HG03442 (cell line): Measurements from ENCODE around the gene SRF.
A peak's percentile ranks its signal among the peaks of the same experiment; 100 is the strongest.

ENCODE experiments used
- ATAC-seq: cut with Tn5 transposase; IDR thresholded peaks from one replicate; pipeline ENCODE4 v1.9.1; 2021; ENCODE audit warnings: mild to moderate bottlenecking, moderate library complexity; ENCODE audit not compliant: unreplicated experiment

SRF gene

DNA sequence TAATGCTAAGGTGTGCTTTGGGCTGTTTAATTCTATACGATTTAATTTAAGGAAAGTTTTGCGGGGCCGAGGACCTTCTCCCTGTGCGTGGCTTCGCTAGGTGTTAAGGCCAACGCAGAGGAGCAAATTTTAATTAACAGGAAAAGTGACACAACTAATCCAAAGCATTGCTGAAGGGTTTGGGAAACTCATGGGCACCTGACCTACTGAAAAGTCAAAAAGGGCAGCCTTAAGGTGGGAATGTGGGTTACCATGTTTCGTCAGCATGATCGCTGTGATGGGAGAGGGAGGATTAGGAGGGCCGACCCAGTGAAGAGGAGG lies 10.5 kb downstream of the SRF start:
- no peak for ATAC-seq

DNA sequence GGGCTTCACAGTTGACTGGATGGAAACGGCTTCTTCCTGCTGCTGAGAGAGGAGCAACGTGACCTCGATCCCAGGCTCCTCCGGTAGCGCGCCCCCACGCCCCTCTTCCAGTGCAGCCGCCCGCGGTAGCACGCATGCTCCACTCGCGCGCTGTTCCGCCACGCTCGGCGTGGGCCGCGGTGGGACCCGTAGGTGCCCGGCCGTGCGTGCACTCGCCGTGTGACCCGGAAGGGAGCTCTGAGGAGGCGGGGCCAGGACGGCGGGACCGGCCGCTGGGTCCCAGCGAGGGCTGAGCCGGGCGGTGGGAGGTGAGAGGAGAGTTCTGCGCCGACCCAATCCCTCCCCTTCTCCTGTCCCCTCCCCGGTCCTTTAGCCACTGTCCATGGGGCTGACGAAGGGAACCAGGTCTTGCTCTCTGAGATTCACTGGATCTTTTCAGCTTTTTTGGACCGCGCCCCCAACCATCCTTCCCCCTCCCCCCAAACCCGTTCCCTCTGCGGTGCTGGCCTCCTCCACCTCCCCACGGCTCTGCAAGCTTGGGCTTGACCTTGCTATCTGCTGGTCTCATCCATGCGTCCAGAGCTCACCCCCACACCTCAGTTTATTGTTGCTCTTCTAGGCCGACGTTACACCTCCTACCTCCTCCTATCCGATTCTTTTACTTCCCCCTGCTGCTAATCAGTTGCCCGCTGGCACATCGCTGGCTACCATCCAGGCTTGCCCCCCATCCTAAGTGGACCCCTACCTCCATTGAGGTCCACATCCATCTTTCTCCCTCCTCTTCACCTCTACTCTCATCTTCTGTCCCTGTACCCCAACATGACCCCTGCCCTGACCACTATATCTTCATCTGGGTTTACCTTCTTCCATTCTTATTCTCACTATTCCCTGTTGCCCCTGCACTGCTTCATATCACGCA lies 11.1 kb downstream of the SRF start, which contains the start of gene CUL9:
Gene CUL9, plus strand, starts transcription at position 255 of the 919 bp plus-strand sequence. CDS start 2,115 bp downstream, outside the sequence.
- peak; percentile 84 for ATAC-seq

DNA sequence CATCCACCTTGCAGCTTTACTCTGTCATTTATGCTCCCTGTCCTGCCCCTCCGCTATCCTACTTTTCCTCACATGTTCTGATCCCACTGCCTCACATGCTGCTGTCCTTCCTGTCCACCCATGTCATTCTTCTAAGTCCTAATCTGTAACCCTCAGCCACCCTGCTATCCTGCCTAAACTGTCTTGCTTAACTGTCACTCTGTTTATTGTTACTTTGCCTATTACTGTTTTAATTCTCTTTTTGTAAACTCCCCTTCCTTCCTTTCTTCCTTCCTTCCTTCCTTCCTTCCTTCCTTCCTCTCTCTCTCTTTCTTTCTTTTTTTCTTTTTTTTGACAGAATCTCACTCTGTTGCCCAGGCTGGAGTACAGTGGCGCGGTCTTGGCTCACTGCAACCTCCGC lies 12.4 kb downstream of the SRF start:
- ATAC-seq: no peak

DNA sequence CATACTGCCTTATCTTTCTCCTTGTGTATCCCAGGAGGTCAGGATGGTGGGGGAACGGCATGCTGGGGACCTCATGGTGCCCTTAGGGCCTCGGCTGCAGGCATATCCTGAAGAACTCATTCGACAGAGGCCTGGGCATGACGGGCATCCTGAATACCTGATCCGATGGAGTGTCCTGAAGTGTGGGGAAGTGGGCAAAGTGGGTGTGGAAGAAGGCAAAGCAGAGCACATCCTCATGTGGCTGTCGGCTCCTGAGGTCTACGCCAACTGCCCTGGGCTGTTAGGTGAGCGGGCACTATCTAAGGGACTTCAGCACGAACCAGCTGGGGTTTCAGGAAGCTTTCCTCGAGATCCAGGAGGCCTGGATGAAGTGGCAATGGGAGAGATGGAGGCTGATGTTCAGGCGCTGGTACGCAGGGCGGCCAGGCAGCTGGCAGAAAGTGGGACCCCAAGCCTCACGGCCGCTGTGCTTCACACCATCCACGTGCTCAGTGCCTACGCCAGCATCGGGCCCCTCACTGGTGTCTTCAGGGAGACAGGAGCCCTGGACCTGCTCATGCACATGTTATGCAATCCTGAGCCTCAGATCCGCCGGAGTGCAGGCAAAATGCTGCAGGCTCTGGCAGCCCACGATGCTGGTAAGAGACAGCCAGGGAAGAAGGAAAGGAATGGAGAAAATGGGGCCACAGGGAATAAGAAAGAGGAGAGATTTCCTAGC lies 13.4 kb downstream of the SRF start:
- no peak for ATAC-seq

DNA sequence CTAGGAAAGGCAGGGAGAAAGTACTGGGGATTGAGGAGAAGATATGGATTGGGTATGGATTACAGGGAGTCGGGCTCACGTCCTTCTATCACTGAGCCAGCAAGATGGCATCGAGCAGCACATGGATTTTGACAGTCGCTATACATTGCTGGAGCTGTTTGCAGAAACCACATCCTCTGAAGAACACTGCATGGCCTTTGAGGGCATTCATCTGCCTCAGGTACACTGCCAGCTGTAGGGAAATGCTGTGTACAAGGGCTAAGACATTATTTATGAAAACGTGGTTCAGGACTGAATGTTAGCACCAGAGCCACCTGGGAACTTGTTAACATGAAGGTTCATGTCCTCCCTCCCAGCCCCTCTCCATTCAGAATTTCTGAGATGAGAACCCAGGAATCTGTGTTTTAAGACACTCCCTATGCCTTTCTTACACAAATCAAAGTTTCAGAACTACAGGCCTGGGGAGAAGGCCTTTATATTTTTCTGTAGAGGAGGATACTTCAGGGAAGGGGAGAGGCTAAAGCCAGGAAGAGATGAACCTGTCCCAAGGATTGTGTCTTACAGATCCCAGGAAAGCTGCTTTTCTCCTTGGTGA lies 14.4 kb downstream of the SRF start:
- no peak for ATAC-seq

DNA sequence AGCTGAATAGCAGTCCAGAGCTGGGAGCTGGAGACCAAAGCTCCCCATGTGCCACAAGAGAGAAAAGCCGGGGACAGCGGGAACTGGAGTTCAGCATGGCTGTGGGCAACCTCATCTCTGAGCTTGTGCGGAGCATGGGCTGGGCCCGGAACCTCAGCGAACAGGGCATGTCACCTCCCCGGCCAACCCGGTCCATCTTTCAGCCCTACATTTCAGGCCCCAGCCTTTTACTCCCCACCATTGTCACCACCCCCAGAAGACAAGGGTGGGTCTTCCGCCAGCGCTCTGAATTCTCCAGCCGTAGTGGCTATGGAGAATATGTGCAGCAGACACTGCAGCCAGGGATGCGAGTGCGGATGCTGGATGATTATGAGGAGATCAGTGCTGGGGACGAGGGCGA lies 14.9 kb downstream of the SRF start:
- ATAC-seq: no peak

DNA sequence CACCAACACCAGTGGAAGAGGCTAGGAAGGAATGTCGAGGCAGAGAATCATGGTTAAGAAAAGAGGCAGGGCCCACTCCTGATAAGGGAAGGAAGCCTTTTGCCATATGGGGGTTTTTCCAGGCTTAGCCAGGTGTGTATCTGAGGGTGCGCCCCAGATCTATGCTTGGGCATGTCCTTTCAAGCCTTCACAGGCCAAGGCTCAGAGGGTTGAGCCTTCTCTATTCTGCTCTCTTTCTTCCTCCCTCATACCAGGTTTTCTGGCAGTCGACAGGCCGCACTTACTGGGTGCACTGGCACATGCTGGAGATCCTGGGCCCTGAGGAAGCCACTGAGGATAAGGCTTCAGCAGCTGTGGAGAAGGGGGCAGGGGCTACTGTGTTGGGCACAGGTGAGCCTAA lies 15.6 kb downstream of the SRF start:
- ATAC-seq: no peak

DNA sequence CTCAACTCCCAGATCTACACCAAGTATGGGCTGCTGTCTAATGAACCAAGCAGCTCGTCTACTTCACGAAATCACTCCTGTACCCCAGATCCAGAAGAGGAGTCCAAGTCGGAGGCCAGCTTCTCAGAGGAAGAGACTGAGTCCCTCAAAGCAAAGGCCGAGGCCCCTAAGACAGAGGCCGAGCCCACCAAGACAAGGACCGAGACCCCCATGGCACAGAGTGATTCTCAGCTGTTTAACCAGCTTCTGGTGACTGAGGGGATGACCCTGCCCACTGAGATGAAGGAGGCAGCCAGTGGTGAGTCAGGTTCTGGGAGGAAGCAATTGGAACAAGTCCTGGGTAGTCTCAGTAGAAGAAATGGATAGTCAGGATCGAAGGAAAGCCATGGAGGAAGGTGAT lies 16.8 kb downstream of the SRF start:
- no peak for ATAC-seq

DNA sequence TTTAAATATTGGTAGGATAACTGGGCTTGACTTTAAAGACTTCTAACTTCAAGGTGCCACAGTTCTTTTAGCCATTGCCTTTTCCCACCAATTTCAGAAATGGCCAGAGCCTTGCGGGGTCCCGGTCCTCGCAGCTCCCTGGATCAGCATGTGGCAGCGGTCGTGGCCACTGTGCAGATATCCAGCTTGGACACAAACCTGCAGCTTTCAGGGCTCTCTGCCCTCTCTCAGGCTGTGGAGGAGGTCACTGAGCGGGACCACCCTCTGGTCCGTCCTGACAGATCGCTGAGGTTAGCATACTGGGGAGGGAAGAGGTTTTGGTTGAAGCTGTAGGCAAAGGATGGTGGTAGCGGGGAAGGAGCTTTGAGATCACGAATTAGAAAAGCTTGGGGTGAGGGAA lies 17.4 kb downstream of the SRF start:
- ATAC-seq: no peak

DNA sequence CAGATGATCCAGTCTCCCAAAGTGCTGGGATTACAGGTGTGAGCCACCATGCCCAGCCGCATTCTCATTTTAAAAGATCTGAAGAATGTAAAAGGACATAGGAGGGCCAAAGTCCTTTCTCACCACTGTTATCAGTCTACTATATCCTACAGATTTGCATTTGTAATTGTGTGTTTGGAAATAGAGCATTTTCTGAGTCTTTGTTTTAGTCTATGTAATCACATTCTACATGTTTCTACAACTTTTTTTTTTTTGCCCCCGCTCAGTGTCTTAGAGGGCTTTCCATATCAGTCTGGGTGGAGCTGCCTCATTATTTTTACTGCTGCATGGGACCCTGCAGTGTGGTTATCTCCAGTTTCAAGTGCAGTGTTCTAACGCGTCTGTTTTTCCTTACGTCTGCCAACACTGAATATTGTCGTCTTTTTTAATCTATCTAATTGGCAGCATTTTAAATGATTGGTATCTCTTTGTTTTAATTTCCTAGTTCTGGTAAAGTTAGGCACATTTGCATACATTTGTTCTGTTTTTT lies 18.8 kb downstream of the SRF start:
- no peak for ATAC-seq

DNA sequence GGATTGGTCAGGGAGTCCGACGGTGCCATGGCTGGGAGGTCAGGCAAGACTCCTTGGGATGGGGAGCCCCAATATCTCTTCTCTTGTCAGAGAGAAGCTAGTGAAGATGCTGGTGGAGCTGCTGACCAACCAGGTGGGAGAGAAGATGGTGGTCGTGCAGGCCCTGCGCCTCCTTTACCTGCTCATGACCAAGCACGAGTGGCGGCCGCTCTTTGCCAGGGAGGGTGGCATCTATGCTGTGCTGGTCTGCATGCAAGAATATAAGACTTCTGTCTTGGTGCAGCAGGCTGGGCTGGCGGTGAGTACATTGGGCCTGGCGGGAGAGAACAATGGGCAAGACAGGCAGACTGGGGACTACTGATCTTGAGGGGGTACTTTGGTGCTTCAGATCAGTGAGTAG lies 21.8 kb downstream of the SRF start:
- ATAC-seq: no peak

DNA sequence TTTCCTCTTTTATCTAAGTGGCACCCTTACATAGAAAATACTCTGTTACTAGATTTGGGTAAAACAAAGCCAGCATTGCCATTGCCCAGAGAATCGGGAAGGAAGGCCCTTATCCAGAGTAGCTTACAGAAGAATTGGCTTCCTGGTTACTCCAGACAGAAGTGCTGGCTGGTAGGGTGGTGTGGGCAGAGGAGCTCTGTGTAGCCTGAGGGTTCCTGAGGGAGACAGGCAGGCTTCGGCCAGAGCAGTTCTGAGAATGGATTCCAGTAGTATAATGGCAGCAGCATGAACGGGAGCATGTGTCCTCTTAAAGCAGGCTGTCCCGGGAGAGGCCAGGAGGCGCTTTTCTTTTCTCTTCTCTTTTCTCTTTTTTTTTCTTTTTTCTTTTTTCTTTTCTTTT lies 22.9 kb downstream of the SRF start:
- ATAC-seq: no peak

DNA sequence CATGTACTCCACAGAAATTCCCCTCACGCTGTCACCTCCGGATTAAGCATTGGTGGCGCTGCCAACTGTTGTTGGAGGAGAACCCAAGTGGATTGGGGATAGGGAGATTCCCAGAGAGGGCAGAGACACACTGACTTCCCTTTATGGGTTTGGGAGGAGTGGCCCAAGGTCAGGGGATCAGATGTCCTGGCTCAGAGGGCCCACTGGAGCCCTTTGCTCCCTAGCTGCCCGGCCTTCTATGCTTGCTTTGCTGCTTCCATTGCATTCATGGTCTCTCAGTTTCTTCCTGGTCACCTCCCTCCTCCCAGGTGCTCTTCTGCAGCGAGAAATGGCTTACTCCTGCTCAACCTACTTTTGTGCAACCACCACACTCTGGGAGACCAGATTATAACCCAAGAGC lies 25.3 kb downstream of the SRF start:
- ATAC-seq: no peak

DNA sequence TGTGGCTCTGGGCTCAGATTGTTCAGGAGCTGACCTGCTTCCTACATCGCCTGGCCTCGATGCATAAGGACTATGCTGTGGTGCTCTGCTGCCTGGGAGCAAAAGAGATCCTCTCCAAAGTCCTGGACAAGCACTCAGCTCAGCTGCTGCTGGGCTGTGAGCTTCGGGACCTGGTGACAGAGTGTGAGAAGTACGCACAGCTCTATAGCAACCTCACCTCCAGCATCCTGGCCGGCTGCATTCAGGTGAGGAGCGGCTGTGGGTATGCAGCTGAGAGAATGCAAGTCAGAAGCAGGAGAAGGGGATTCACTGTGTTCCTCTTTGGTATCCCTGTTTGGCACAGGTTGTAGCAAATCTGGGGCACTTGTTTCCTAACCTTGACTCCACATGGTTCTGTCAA lies 28.8 kb downstream of the SRF start:
- no peak for ATAC-seq

DNA sequence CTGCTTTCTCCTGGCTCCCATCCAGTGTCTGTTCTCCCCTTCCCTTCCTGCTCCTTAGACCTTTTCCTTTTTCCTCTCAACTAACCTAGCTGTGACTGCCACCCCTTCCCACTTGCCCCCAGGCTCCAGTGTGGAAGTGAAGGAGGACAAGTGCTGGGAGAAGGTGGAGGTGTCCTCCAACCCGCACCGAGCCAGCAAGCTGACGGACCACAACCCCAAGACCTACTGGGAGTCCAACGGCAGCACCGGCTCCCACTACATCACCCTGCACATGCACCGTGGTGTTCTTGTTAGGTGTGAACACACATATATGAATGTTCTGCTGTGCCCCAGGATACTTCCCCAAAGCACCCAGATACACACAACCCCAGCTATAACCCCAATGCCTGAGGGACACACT lies 29.5 kb downstream of the SRF start:
- ATAC-seq: no peak

DNA sequence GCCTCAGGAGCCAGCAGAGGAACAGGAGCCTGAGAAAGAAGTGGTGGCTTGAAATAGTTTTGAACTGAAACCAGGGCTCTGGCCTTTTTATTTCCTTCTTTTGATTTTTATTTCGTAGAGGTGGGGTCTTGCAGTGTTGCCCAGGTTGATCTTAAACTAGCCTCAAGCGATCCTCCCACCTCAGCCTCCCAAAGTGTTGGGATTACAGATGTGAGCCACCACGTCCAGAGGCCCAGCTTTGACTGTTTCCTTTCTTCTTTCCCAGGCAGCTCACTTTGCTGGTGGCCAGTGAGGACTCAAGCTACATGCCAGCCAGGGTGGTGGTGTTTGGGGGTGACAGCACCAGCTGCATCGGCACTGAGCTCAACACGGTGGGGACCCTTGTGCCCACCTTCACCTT lies 31.4 kb downstream of the SRF start:
- no peak for ATAC-seq

DNA sequence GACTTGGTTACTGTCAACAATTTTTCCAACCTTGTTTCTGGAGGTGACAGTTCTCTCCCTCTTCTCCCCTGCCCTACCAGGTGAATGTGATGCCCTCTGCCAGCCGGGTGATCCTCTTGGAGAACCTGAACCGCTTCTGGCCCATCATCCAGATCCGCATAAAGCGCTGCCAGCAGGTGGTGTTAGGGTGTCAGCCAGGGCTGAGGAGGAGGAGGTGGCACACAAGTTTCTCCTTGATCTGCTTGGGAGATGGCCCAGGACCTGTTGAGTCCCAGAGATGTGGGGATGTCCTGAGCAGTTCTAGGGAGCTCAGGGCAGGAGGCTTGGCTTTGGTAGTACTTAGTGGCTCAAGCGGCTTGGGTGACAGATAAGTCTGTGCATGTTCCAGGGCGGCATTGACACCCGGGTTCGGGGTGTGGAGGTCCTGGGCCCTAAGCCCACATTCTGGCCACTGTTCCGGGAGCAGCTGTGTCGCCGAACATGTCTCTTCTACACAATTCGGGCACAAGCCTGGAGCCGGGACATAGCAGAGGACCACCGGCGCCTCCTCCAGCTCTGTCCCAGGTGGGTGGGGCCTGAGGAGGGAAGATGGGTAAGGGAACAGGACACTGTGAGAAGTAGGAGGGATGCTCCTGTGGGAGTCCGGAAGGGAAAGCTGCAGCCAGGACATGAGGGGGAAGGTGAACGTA lies 32.1 kb downstream of the SRF start:
- ATAC-seq: no peak

DNA sequence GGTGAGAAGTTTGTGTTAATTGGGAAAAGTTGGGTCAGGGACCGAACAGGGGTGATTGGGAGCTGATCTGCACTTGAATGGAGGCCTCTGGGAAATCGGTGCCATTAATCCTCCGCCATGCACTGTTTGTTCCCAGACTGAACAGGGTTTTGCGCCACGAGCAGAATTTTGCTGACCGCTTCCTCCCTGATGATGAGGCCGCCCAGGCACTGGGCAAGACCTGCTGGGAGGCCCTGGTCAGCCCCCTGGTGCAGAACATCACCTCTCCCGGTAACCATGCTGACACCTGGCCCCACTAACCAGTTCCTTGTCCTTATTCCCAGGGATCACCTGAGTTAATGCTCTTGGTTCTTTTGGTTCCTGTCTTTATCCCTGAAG lies 32.6 kb downstream of the SRF start:
- ATAC-seq: no peak

DNA sequence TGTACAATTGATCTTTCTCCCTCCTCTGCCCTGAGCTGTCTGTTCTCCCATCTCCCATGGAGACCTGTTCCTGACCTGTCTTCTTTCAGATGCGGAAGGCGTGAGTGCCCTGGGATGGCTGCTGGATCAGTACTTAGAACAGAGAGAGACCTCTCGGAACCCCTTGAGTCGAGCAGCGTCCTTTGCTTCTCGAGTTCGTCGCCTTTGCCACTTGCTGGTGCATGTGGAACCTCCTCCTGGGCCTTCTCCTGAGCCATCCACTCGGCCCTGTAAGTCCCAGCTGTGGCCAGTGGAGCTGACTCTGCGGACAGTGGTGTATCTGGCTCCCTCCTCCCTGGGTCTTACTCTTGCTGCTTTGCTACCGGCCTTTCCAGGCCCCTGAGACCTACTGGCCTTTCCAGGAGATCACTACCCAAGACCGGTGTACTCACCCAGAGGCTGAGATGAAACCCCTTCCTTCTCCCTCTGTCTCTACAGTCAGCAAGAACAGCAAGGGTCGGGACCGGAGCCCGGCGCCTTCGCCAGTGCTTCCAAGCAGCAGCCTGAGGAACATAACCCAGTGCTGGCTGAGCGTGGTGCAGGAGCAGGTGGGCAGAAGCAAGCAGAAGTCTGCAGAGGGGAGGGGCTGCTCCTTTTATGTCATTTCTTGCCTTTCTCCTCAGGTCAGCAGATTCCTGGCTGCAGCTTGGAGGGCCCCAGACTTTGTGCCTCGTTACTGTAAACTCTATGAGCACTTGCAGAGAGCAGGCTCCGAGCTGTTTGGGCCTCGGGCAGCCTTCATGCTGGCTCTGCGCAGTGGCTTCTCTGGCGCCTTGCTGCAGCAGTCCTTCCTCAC lies 33.4 kb downstream of the SRF start:
- ATAC-seq: no peak

DNA sequence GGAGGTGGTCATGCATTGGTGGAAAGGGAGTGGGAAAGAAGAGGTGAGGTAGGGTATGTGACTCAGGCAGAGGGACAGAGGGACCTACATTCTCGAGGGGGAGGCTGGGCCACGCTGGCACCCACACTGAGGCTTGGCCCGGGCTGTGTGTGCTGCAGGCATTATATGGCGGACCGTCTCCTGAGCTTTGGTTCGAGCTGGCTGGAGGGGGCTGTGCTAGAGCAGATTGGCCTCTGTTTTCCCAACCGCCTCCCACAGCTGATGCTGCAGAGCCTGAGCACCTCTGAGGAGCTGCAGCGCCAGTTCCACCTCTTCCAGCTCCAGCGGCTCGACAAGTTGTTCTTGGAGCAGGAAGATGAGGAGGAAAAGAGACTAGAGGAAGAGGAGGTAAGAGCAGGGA lies 34.8 kb downstream of the SRF start:
- ATAC-seq: no peak
